H1 (cell line): Measurements from ENCODE around the gene NAXD. TPM values are rescaled to one million over a fixed set of nuclear protein-coding genes. Genes with fewer than 3 reads are reported as not detected.

Experiments used
- CTCF ChIA-PET: fragments of 300-600 bp; sonication (Branson Sonifier 250); formaldehyde crosslinking; loops from one replicate; lab custom pipeline; 2021; ENCODE audit not compliant: partially characterized antibody; lab: Charles Lee
- POLR2A ChIA-PET: fragments of 300-600 bp; sonication (Branson Sonifier 250); formaldehyde crosslinking; loops from one replicate; lab custom pipeline; 2021; ENCODE audit warnings: inconsistent platforms; ENCODE audit not compliant: partially characterized antibody; lab: Charles Lee
- DNase-seq, 2 experiments: peaks; one replicate each; pipeline versions ENCODE4 v3.0.0 to v3.0.0-alpha.2; 2010 to 2022; ENCODE audit warnings: low spot score in 2 of 2, low read depth in 1 of 2, mixed read lengths in 1 of 2
- FAIRE-seq: peaks from 2 replicates; lab custom pipeline; 2011; peaks lifted over from hg19 to GRCh38; lab: Jason Lieb, UNC
- H2AFZ ChIP-seq: 2 replicates; pipeline ENCODE4 v1.8.1; 2012; ENCODE audit warnings: low read length, inconsistent platforms
- H2AK5ac ChIP-seq: 2 replicates; pipeline ENCODE4 v1.6.1; 2013; ENCODE audit warnings: low read depth, low read length
- H2BK120ac ChIP-seq: replicated peaks from 2 replicates; pipeline ENCODE3; 2013; ENCODE audit warnings: low read depth, low read length, inconsistent platforms
- H2BK12ac ChIP-seq: 2 replicates; pipeline ENCODE4 v1.6.1; 2013; ENCODE audit warnings: low read depth, low read length
- H2BK15ac ChIP-seq: 2 replicates; pipeline ENCODE4 v1.6.1; 2013; ENCODE audit warnings: low read length
- H2BK20ac ChIP-seq: 2 replicates; pipeline ENCODE4 v1.6.1; 2013; ENCODE audit warnings: low read length
- H2BK5ac ChIP-seq: 2 replicates; pipeline ENCODE4 v1.6.1; 2013; ENCODE audit warnings: low read depth, low read length
- H3K14ac ChIP-seq: 2 replicates; pipeline ENCODE4 v1.6.1; 2013; ENCODE audit warnings: inconsistent platforms; ENCODE audit not compliant: insufficient read length
- H3K18ac ChIP-seq: 2 replicates; pipeline ENCODE4 v1.6.1; 2013; ENCODE audit warnings: low read length; ENCODE audit errors: extremely low read depth
- H3K23ac ChIP-seq: 2 replicates; pipeline ENCODE4 v1.6.1; 2013; ENCODE audit warnings: inconsistent platforms; ENCODE audit not compliant: insufficient read length
- H3K23me2 ChIP-seq: 2 replicates; pipeline ENCODE4 v1.6.1; 2013; ENCODE audit warnings: low read depth, low read length
- H3K27ac ChIP-seq: 2 replicates; pipeline ENCODE4 v1.6.1; 2011; ENCODE audit warnings: low read depth, low read length, inconsistent platforms
- H3K27me3 ChIP-seq, 4 experiments: replicated peaks in 1 of 4; 1 replicate in 1 of 4; 2 replicates in 3 of 4; pipeline versions ENCODE4 v1.6.1 to v1.8.1; 2011 to 2013; ENCODE audit warnings: low read length in 3 of 4, mild to moderate bottlenecking in 3 of 4, inconsistent platforms in 2 of 4, mixed read lengths in 2 of 4, moderate library complexity in 1 of 4; ENCODE audit not compliant: control insufficient read depth in 3 of 4, insufficient read depth in 3 of 4; ENCODE audit errors: extremely low read depth in 1 of 4
- H3K36me3 ChIP-seq, 4 experiments: 2 replicates each; pipeline versions ENCODE4 v1.6.1 to v1.8.1; 2011 to 2013; ENCODE audit warnings: mild to moderate bottlenecking in 4 of 4, low read length in 3 of 4, moderate library complexity in 2 of 4, control low read depth in 1 of 4, inconsistent platforms in 1 of 4; ENCODE audit not compliant: insufficient read depth in 4 of 4, control insufficient read depth in 2 of 4
- H3K4ac ChIP-seq: replicated peaks from 2 replicates; pipeline ENCODE3; 2013; ENCODE audit warnings: low read length, low read depth, mixed read lengths, inconsistent platforms; ENCODE audit not compliant: insufficient read length
- H3K4me1 ChIP-seq, 4 experiments: replicated peaks in 1 of 4; 1 replicate in 1 of 4; 2 replicates in 3 of 4; pipeline versions ENCODE4 v1.6.1 to v1.8.1; 2011 to 2013; ENCODE audit warnings: low read length in 3 of 4, inconsistent platforms in 2 of 4, mixed read lengths in 1 of 4; ENCODE audit not compliant: insufficient read depth in 4 of 4, control insufficient read depth in 3 of 4
- H3K4me2 ChIP-seq, 2 experiments: 2 replicates each; pipeline versions ENCODE4 v1.6.1 to v1.8.1; 2011 to 2013; ENCODE audit warnings: low read depth in 2 of 2, low read length in 2 of 2, control low read depth in 1 of 2, inconsistent platforms in 1 of 2, mild to moderate bottlenecking in 1 of 2; ENCODE audit not compliant: insufficient read depth in 1 of 2
- H3K4me3 ChIP-seq, 4 experiments: fragments of 200-600, 300-600 bp in 1 of 4; sonication (generic), shearing (Covaris generic), sonication (Bioruptor Twin) in 1 of 4; 2 replicates each; pipeline versions ENCODE4 v1.5.1 to v1.8.1; 2011 to 2016; ENCODE audit warnings: low read length in 4 of 4, low read depth in 3 of 4, control low read depth in 2 of 4, inconsistent platforms in 2 of 4, mild to moderate bottlenecking in 2 of 4, mixed read lengths in 1 of 4, moderate library complexity in 1 of 4; ENCODE audit not compliant: insufficient read depth in 2 of 4; ENCODE audit errors: extremely low read depth in 1 of 4
- H3K56ac ChIP-seq: replicated peaks from 2 replicates; pipeline ENCODE3; 2013; ENCODE audit warnings: low read depth, mild to moderate bottlenecking, mixed read lengths, low read length, inconsistent platforms; ENCODE audit not compliant: insufficient read length
- H3K79me1 ChIP-seq: 2 replicates; pipeline ENCODE4 v1.6.1; 2013; ENCODE audit warnings: low read depth, low read length, control low read depth
- H3K79me2 ChIP-seq, 2 experiments: 2 replicates each; pipeline versions ENCODE4 v1.6.1 to v1.8.1; 2012 to 2013; ENCODE audit warnings: low read length in 2 of 2, mild to moderate bottlenecking in 2 of 2, inconsistent platforms in 1 of 2; ENCODE audit not compliant: insufficient read depth in 2 of 2, control insufficient read depth in 1 of 2
- H3K9ac ChIP-seq, 4 experiments: replicated peaks in 1 of 4; 1 replicate in 1 of 4; 2 replicates in 3 of 4; pipeline versions ENCODE4 v1.6.1 to v1.8.1; 2011 to 2013; ENCODE audit warnings: low read depth in 3 of 4, low read length in 3 of 4, control low read depth in 2 of 4, mild to moderate bottlenecking in 2 of 4, moderate library complexity in 2 of 4, inconsistent platforms in 1 of 4; ENCODE audit errors: extremely low read depth in 1 of 4
- H3K9me3 ChIP-seq, 2 experiments: 2 replicates each; pipeline versions ENCODE4 v1.6.1 to v1.8.1; 2012 to 2013; ENCODE audit warnings: mild to moderate bottlenecking in 2 of 2, moderate library complexity in 2 of 2, control low read depth in 1 of 2, inconsistent platforms in 1 of 2, low read depth in 1 of 2, low read length in 1 of 2, mixed read lengths in 1 of 2; ENCODE audit not compliant: insufficient read depth in 2 of 2
- H4K20me1 ChIP-seq, 2 experiments: replicated peaks in 1 of 2; 2 replicates each; pipeline versions ENCODE3 to v1.8.1; 2011 to 2013; ENCODE audit warnings: inconsistent platforms in 2 of 2, low read length in 2 of 2, mild to moderate bottlenecking in 1 of 2; ENCODE audit not compliant: insufficient read depth in 2 of 2, control insufficient read depth in 1 of 2
- H4K5ac ChIP-seq: 2 replicates; pipeline ENCODE4 v1.6.1; 2013; ENCODE audit warnings: low read length, low read depth, mixed read lengths, inconsistent platforms; ENCODE audit not compliant: insufficient read length
- H4K8ac ChIP-seq: 2 replicates; pipeline ENCODE4 v1.8.0; 2013; ENCODE audit warnings: mild to moderate bottlenecking, moderate library complexity, low read length, inconsistent platforms; ENCODE audit not compliant: insufficient read depth; ENCODE audit errors: extremely low read depth
- H4K91ac ChIP-seq: replicated peaks from 2 replicates; pipeline ENCODE3; 2013; ENCODE audit warnings: low read length, mixed read lengths, inconsistent platforms; ENCODE audit not compliant: insufficient read length
- CBX5 ChIP-seq: fragments of 300-800, 300-1000 bp; sonication (generic); IDR thresholded peaks from 2 replicates; pipeline ENCODE4 v1.7.1; 2016; ENCODE audit warnings: antibody characterized with exemption, low read length, low read depth
- CREB1 ChIP-seq: IDR thresholded peaks from 2 replicates; pipeline ENCODE4 v1.6.1; 2012; ENCODE audit warnings: inconsistent platforms
- EP300 ChIP-seq, 2 experiments: IDR thresholded peaks; 1 replicate in 1 of 2; 2 replicates in 1 of 2; pipeline ENCODE4 v1.6.1; 2011 to 2012; ENCODE audit warnings: low read depth in 2 of 2, low read length in 2 of 2, mild to moderate bottlenecking in 2 of 2, borderline replicate concordance in 1 of 2, inconsistent platforms in 1 of 2, moderate library complexity in 1 of 2
- JUND ChIP-seq: IDR thresholded peaks from 2 replicates; pipeline ENCODE4 v1.6.1; 2011; ENCODE audit warnings: mild to moderate bottlenecking, improper control_type of control experiment, low read length
- POLR2A ChIP-seq, 2 experiments: IDR thresholded peaks; 1 replicate in 1 of 2; 2 replicates in 1 of 2; pipeline ENCODE4 v1.6.1; 2011; ENCODE audit warnings: low read depth in 2 of 2, low read length in 2 of 2, mild to moderate bottlenecking in 2 of 2; ENCODE audit errors: control extremely low read depth in 1 of 2
- POLR2AphosphoS5 ChIP-seq: IDR thresholded peaks from 2 replicates; pipeline ENCODE4 v1.6.1; 2011; ENCODE audit warnings: low read depth, low read length
- RNF2 ChIP-seq: fragments of 200-900, 300-1000 bp; sonication (generic); IDR thresholded peaks from 2 replicates; pipeline ENCODE4 v1.7.1; 2016; ENCODE audit warnings: borderline replicate concordance, low read depth, mild to moderate bottlenecking, antibody characterized with exemption, low read length; ENCODE audit not compliant: poor library complexity, severe bottlenecking; ENCODE audit errors: missing control alignments
- SIN3A ChIP-seq, 2 experiments: IDR thresholded peaks in 1 of 2; conservative IDR thresholded peaks in 1 of 2; 2 replicates each; pipeline ENCODE4 v1.6.1; 2011 to 2012; ENCODE audit warnings: low read length in 2 of 2, improper control_type of control experiment in 1 of 2, low read depth in 1 of 2, mild to moderate bottlenecking in 1 of 2
- TBP ChIP-seq: IDR thresholded peaks from 2 replicates; pipeline ENCODE4 v1.6.1; 2011; ENCODE audit warnings: low read depth, low read length, improper control_type of control experiment
- WGBS, 2 experiments: shearing (Covaris generic) in 1 of 2; methylation state at CpG; one replicate each; pipeline versions ENCODE4 v1.1.6 to v1.1.7; 2013 to 2015; ENCODE audit warnings: low lambda C conversion rate in 2 of 2, mixed read lengths in 2 of 2, inconsistent platforms in 1 of 2, low coverage in 1 of 2, missing lambda C conversion rate in 1 of 2; ENCODE audit not compliant: insufficient replicate concordance in 2 of 2, insufficient coverage in 1 of 2, insufficient read length in 1 of 2; ENCODE audit errors: extremely low coverage in 1 of 2, missing lambda C conversion rate in 1 of 2; 5-methylcytosine and 5-hydroxymethylcytosine counted together
- polyA plus RNA-seq, 7 experiments: library from polyadenylated mRNA; depleted of rRNA in 3 of 7; stranded (reverse) in 5 of 7; unstranded in 2 of 7; fragments of >200 nt in 5 of 7; fragments of 200-250 nt in 2 of 7; gene quantifications; 1 replicate in 5 of 7; 2 replicates in 1 of 7; 4 replicates in 1 of 7; pipeline versions ENCODE4 v1.2.1 to v1.2.3, GENCODE V29; 2011 to 2013; ENCODE audit warnings: missing spikeins in 2 of 7, mixed read lengths in 2 of 7
- total RNA-seq: library from RNA; stranded (reverse); fragmentation: NEBNext Ultra II Directional; extraction: Animal tissue kit (Norgen Biotek cat#: 25700); gene quantifications from 2 replicates; pipeline ENCODE4 v1.2.1, GENCODE V29; 2021
- TF ChIP-seq, protein P1 (sequence below), 3 experiments: IDR thresholded peaks; 1 replicate in 2 of 3; 2 replicates in 1 of 3; pipeline versions ENCODE4 v1.5.1 to v1.6.1; 2011; ENCODE audit warnings: low read length in 3 of 3, mild to moderate bottlenecking in 3 of 3, inconsistent platforms in 2 of 3, low read depth in 1 of 3, moderate library complexity in 1 of 3; ENCODE audit not compliant: insufficient read depth in 1 of 3; ENCODE audit errors: control extremely low read depth in 1 of 3
- TF ChIP-seq, protein P2 (sequence below): IDR thresholded peaks from 2 replicates; pipeline ENCODE4 v1.6.1; 2012; ENCODE audit warnings: inconsistent platforms

The NAXD gene
- total and polyA plus RNA-seq, 2 of the 8 experiments (the other 6 are each of a cell fraction or from before 2014, with no cell fraction given): 25.4 to 35.5 TPM

DNA sequence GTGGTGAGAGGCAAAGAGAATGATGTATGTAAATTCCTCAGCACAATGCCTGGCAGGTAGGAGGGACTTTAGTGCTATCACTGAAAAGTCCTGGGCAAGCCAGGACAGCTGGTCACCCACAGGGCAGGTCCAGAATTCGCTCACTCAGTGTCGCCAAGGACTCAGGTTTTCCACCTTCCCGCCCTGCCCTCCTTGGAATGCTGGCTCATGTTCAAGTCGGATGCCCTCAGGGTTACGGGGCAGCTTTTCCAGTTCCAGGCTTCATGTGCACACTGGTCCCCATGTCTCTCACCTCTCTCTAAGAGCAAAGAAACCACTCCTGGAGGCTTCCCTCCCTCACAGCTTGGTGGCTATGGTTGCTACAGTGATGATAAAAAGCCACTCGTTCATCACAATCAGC lies 24.8 kb upstream of the NAXD start:
- H3K23ac ChIP-seq: no peak overlapping the region
- H3K4me2 ChIP-seq: no peak overlapping the region
- no peaks in the 10 kb centered on the region for H4K20me1 ChIP-seq
- no peak overlapping the region for H3K4ac ChIP-seq
- H3K79me1 ChIP-seq: no peaks in the 10 kb centered on the region
- 87% methylated on average over 6 of the region's 6 CpGs; no CpG with 5 or more reads in 1 of the 2 experiments for WGBS, 2 experiments
- H2BK5ac ChIP-seq: no peak overlapping the region
- no peak overlapping the region for H4K91ac ChIP-seq
- H4K8ac ChIP-seq: no peak overlapping the region
- ChIA-PET POLR2A (no interaction called here), CTCF (interaction anchor here (1.0 to 1.5 kb wide), 6 partner anchors 11 to 228 kb away, joined by 3 to 8 read pairs (median 3); no protein-coding TSS in a partner anchor)
- no peak overlapping the region for H3K56ac ChIP-seq
- H3K36me3 ChIP-seq: no peaks in the 10 kb centered on the region
- H2AFZ ChIP-seq: peak overlapping the region; percentile 78
- H3K14ac ChIP-seq: no peak overlapping the region
- H2BK12ac ChIP-seq: no peak overlapping the region
- peaks cover 0 to 3% (median 2%) of the 10 kb centered on the region in 4 experiments; a peak in 4 of 7 replicates for H3K4me1 ChIP-seq
- H2AK5ac ChIP-seq: no peak overlapping the region
- no peak for DNase-seq
- FAIRE-seq: no peak
- H3K27ac ChIP-seq: no peak overlapping the region
- no peak overlapping the region for H2BK15ac ChIP-seq
- no peaks in the 10 kb centered on the region for H3K79me2 ChIP-seq
- no peaks in the 10 kb centered on the region for H3K9me3 ChIP-seq
- H3K4me3 ChIP-seq: no peak overlapping the region
- no peak overlapping the region for H2BK20ac ChIP-seq
- H3K27me3 ChIP-seq: no peaks in the 10 kb centered on the region
- no peak overlapping the region; a peak in 1 of 7 replicates for H3K9ac ChIP-seq
- no peaks in the 10 kb centered on the region for H3K23me2 ChIP-seq
- H2BK120ac ChIP-seq: no peak overlapping the region
- no peak overlapping the region for H3K18ac ChIP-seq
- H4K5ac ChIP-seq: no peak overlapping the region
- TF ChIP-seq, protein P1, sequence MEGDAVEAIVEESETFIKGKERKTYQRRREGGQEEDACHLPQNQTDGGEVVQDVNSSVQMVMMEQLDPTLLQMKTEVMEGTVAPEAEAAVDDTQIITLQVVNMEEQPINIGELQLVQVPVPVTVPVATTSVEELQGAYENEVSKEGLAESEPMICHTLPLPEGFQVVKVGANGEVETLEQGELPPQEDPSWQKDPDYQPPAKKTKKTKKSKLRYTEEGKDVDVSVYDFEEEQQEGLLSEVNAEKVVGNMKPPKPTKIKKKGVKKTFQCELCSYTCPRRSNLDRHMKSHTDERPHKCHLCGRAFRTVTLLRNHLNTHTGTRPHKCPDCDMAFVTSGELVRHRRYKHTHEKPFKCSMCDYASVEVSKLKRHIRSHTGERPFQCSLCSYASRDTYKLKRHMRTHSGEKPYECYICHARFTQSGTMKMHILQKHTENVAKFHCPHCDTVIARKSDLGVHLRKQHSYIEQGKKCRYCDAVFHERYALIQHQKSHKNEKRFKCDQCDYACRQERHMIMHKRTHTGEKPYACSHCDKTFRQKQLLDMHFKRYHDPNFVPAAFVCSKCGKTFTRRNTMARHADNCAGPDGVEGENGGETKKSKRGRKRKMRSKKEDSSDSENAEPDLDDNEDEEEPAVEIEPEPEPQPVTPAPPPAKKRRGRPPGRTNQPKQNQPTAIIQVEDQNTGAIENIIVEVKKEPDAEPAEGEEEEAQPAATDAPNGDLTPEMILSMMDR (IDR thresholded peaks at IDR 0.05; ENCODE audit: control extremely low read depth in 1 of 3, insufficient read depth in 1 of 3, low read depth in 1 of 3, low read length in 3 of 3): no peak
- no peak for TF ChIP-seq RNF2
- TF ChIP-seq TBP: no peak
- TF ChIP-seq SIN3A (conservative IDR thresholded peaks at IDR 0.05 in 1 of 2, IDR thresholded peaks at IDR 0.05 in 1 of 2; ENCODE audit: low read depth in 1 of 2, low read length in 2 of 2): no peak
- TF ChIP-seq CREB1: no peak
- no peak for TF ChIP-seq POLR2A (IDR thresholded peaks at IDR 0.05; ENCODE audit: control extremely low read depth in 1 of 2, low read depth in 2 of 2, low read length in 2 of 2)
- no peak for TF ChIP-seq JUND
- TF ChIP-seq, protein P2, sequence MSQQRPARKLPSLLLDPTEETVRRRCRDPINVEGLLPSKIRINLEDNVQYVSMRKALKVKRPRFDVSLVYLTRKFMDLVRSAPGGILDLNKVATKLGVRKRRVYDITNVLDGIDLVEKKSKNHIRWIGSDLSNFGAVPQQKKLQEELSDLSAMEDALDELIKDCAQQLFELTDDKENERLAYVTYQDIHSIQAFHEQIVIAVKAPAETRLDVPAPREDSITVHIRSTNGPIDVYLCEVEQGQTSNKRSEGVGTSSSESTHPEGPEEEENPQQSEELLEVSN: no peak
- TF ChIP-seq POLR2AphosphoS5: no peak
- no peak for TF ChIP-seq CBX5
- TF ChIP-seq EP300 (IDR thresholded peaks at IDR 0.05; ENCODE audit: borderline replicate concordance in 1 of 2, low read depth in 2 of 2, low read length in 2 of 2): no peak
